IPS DF 4.7 (cell line): ENCODE data around the gene RNF5.
A peak's percentile ranks its signal among the peaks of the same experiment; 100 is the strongest.
"Not testable (repeated sequence)": the region's sequence is repeated elsewhere in the genome, so short reads cannot be mapped to it uniquely, and the experiment has no call there.

Experiments used
- DNase-seq: peaks from one replicate; pipeline ENCODE4 v3.0.0-alpha.2; 2013; ENCODE audit warnings: low spot score; ENCODE audit errors: extremely low read depth

RNF5 gene, protein sequence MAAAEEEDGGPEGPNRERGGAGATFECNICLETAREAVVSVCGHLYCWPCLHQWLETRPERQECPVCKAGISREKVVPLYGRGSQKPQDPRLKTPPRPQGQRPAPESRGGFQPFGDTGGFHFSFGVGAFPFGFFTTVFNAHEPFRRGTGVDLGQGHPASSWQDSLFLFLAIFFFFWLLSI

DNA sequence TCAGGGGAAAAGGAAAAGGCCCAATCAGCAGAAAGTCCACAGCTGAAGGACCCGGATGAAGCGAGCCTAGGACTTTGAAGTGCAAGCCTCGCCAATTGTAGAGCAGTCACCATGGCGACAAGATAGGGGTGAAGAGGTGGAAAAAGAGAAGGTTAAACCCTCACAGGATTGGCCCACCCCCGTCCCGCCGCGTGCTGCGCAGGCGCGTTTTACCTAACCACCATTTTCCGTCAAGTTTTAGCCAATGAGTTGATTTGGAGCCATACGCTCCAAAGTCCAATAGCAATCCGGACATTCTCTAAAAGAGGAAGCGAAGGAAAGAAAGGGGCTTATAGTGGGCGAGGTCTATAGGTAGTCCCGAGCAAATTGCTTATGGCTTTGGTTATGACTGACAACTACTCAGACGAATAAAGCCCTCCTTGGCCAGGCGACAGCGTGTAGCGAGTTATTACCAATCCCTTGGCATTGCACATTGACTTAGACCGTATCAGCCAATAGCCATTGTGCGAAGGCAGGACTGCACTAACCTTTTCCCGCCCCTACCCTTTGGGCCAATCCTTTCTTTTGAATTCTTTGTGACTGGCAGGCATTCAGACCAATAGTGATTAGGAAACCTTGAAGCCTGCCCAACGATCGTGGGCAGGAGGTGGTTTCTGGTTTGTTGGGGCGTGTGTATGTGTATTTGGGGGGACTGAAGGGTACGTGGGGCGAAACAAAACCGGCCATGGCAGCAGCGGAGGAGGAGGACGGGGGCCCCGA lies at the start of gene RNF5:
RNF5 (plus strand) TSS at position 618 of the 759 bp plus-strand sequence; CDS start at position 725, 107 bp downstream.
- DNase-seq: peak; percentile 99

DNA sequence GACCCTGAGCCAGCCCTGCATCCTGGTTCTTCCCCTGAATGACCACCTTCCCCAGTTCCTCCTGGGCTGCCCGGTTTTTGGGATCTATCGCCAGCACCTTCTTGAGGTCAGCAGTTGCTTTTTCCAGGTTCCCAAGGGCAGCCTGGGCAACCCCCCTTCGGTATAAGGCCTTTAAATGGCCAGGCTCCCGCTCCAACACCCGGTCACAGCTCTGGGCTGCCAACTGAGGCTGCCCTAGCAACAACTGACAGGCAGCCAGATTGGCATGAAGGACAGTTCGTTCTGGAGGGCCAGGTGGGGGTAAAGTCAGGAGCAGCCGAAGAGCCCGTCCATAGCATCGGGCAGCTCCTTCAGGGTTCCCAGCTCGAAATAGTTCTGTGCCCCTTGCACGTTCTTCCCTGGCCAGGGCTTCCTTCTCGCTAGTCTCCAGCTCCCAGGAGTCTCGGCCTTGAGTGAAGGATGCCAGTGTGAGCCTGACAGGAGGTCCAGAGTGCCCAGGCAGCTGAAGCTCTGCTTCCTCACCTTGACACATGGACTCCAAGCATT lies 49.4 kb upstream of the RNF5 start:
- DNase-seq: no peak

DNA sequence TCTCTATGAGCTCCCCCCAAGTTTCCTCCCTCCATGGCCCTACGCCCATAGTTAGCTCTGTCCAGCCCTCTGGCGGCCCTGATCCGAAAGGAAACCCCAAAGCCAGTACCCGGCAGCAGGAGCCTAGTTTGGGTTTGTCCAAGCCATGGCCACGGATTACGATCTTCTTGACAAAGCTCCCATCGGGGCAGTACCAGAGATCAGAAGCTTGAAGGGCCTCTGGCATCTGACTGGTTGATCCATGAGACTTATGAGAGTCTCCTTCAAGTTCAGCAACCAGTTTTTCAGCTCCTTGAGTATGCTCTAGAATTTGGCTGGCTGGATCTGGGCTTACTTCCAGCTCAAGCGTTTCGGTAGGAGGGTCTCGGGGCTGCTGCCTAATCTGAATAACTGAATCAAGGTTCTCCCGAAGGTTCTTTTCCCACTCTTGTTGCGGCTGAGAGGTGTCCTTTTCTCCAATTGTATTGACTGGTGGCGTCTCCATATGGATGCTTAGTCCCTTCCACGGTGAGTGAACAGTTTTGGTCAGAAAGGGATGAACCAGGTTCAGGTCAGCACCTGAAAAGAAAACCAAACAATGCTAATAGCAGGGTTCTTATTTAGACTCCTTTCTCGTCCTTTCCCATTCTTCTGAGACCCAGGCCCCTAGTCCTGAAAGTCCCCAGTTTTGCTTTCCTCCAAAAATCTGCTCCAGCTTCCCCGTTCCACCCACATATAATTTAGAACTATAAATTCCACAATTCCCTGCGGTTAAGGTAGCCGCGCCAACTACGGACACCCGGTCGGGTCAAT lies 48.7 kb upstream of the RNF5 start:
- no peak for DNase-seq

DNA sequence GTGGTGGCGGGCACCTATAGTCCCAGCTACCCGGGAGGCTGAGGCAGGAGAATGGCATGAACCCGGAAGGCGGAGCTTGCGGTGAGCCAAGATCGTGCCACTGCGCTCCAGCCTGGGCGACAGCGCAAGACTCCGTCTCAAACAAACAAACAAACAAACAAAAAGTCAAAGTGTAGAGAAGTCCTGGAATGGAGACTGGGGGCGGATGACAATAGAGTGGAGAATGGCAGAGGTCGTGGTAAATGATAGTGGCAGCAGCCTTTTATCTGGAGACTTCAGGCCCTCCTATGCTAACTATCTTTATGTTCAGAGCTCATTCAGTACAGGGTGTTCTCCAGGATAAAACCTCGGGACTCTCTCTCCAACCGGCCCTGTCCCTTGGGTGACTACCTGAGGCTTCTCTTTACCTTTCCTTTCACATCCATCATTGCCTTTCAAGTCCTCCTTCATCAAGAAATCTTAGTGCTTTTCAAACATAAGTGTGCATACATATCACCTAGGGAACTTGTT lies 46.7 kb upstream of the RNF5 start:
- DNase-seq: no peak

DNA sequence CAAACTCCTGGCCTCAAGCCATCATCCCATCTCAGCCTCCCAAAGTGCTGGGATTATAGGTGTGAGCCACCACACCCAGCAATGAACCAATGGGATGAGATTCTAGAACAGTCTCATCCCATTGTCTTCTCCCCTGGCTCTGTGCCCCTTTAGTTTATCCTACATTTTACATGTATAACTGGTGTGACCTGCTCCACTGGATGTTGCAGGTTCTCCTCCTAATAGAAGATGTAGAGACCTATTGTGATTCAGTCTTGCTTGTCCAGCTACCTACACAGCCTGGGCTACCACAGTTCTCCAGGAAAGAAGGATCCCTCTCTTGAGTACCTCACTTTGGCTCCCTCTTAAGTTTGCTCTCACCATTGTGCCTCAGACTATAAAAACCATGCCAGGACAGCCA lies 46.1 kb upstream of the RNF5 start:
- DNase-seq: no peak

DNA sequence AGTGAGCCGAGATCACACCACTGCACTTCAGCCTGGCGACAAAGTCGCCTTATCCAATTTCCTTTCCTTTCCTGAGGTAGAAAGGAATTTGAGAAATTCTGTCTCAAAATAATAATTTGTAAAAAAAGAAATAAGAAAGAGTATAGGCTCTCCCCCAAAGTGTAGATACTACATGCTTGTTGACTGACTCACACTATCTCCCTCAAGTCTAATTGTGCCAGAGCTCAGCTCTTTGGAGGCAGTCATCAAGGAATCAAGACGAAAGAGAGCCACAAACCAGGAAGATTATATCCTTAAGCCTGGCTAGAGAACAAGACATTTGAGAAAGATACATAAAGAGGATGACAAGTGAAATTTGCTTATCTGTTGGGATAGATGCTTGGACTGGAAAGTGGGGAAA lies 44.4 kb upstream of the RNF5 start:
- no peak for DNase-seq

DNA sequence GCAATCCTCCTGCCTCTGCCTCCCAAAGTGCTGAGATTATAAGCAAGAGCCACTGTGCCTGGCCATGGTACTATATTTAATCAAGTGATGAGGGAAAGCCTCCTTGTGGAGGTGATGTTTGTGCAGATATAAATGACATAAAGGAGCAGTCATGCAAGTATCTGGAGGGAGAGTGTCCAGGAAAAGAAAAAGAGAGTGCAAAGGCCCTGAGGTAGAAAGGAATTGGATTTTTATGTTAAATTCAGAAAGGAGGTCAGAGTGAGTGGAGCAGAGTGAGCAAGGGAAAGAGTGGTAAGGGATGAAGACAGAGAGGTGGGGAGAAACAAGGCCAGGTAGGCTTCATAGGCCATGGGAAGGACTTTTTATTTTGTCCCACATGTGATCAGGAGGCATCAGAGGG lies 40.8 kb upstream of the RNF5 start:
- no peak for DNase-seq

DNA sequence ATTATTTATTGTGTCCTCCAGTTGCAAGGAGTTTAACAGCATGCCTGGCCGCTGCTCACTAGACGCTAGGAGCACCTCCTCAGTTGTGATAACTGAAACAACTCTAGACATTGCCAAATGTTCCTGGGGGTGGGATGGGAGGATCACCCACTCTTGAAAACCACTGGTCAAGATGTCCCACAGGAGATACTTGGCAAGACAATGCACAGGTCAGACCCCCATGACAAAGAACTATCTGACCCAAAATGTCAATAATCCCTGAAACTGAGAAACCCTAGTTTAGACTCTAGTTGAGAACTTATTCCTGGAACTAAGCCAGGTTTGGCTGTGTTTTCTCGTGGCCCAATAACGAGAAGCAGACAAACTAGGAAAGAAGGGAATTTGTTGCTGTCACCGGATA lies 38.6 kb upstream of the RNF5 start:
- no peak for DNase-seq

DNA sequence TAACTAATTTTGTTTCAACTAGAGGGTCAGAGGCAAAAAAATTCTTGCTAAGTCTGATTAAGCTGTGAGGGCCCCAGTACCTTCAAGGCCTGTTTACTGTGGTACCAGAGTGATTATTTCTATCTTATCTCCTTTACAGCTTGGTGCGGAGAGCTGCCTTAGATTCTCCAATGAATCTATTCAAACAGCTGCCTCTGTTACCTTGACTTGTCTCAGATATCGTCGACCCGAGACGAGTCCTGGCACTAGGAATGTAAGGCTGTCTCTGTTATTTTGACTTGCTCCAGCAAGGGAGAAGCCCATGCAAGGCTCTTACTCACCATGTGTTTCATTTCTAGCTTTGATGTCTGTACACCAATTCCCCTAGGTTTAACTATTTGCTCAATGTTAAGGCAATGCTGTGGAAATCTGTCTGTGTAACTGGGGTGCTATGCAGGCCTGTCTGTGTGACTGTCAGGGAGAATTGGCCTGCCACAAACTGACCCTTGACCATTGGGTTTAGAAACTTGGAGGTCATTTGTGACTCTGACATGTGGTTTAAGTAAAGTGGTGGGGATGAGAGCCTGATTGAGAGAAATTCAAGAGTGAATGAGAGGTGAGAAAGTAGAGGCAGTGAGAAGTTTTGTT lies 37.7 kb upstream of the RNF5 start:
- no peak for DNase-seq

DNA sequence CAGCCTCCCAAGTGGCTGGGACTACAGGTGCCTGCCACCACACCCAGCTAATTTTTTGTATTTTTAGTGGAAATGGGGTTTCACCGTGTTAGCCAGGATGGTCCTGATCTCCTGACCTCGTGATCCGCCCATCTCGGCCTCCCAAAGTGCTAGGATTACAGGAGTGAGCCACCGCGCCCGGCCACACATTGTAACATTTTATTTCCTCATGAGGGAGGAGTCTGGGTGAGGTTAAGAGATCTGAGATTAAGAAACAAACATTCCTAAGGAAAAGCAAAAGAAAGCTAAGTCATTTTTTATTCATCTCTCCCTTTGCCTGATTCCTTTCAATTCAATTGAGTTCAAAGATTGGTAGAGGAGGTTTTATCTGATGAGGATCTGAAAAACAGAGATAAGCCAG lies 34.0 kb upstream of the RNF5 start:
- DNase-seq: not testable (repeated sequence)

DNA sequence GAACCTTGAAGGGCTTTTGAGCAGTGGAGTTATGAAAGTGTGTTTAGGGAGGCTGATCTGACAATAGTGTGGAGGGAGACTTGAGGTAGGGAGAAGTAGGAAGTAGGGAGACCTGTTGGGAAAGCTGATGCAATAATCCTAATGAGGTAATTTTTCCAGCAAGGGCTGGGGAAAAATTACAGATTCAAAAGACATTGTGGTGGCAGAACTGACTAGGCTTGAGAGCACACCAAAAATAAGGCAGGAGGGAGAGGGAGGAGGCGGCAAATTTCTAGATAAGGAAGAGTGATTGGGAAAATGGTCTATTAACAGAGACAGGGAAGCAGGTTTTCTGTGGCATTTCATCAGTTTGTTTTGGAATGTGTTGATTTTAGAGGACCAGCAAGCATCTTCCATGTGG lies 31.9 kb upstream of the RNF5 start:
- no peak for DNase-seq

DNA sequence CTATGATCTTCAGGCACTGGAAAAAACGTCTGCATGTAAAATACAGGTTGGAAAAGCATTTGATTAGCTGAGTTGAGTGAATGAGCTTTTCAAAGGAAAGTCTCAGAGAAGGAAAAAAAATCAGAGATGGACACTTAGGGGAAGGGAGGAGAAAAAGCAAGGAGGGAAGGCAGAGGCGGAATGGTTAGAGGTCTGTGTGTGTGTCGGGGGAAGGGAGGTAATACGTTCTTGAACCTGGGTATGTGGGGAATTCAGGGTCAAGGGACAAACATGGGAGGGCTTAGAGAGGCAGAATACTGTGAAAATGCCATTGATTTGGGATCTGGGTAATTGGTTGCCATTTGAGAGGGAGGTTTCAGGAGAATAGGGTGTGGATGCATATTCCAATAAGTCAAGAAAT lies 31.5 kb upstream of the RNF5 start:
- DNase-seq: no peak

DNA sequence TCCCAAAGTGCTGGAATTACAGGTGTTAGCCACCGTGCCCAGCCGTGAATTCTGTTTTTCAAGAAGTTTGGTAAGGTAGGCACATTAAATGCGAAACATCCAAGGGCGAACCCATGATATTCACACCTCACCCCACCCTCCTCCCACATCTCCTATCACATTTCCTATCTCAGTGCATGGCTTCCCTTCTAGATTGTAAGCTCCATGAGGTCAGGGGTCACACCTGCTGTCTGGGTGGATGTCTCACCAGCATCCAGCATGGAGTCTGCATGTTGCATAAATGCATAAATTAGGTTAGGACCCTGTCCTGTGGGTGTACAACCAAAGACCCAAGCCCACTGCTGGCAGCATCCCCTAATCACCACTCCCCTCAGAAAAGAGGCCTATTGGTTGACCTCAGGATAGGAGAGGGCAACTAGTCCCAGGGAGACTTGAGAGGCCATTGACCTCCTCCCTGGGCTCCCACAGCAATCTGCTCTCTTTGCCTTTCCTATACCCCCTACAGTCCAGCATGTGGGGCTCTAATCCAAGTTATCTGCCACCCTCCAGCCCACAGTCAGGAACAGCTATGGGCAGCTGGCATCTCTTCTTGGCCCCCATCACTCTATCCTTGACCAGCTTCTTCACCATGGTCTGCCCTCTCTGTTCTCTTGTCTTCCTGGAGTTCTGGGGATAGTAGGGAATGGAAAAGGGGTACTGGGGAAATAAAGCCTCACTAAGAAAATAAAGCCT lies 30.6 kb upstream of the RNF5 start:
- no peak for DNase-seq

DNA sequence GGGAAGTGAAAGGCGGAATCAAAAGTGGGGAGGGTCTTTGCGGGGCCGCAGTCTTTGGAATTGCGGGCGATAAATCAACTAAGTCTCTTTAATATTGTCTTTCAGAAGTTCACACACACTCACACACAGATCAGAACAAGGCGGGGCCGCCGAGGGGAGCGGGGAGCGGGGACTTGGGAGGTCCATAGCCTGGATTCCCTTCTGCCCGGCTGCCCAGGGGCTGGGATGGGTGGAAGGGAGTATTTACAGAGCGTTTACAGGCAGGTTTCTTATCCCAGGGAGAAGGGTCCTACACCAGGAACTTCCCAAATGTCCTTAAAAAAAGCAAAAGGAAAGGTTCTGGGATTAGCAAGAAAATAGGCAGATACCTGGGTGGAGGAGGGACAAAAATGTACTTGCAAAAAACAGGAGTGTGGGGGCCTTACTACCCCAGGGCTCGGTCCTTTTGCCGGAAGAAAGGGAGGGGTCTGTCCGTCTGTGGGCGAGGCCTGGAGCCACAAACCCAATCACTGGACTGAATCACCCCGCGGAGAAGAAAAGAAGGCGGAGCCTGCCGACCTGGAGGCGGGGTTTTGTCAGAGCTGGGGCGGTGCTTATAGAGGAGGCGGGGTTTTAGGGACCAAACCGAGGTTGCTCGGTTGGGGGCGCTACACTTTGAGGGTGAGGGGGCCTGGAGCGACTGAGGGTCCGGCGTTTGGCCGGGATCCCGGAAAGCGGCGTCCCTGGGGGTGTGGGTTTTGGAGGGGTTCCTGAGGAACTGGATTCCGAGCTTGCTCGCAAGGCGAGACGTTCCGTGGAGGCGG lies 29.7 kb upstream of the RNF5 start:
- no peak for DNase-seq

DNA sequence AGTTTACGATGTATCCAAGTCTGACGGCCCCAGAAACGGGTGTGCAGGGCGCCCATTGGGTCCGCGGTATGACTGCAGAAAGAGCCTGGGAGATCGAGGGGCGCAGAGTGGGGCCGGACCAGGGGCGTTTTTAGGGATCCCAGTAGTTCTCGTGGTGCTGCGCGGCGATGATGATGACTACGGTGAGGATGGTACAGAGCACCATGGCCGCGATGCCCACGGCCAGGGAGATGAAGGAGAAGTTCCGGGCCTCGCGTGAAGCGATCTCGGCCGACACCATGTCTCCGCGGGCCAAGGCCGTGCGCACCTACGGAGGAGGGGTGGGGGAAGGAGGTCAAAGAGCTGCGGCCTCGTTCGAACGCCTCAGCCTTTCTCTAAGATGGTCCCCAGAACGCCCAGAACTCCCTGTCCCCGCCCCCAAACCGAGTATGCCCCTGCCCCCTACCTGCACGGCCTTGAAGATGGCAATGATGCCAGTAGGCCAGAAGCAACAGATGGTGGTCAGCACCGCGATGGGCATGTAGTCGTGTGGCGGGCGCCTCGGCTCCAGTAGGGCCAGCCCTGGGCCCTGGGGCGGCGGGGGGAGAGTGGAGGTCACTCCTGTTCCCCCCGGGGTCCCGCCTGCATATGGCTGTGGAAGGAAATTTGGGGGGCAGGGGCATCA lies 29.0 kb upstream of the RNF5 start:
- no peak for DNase-seq

DNA sequence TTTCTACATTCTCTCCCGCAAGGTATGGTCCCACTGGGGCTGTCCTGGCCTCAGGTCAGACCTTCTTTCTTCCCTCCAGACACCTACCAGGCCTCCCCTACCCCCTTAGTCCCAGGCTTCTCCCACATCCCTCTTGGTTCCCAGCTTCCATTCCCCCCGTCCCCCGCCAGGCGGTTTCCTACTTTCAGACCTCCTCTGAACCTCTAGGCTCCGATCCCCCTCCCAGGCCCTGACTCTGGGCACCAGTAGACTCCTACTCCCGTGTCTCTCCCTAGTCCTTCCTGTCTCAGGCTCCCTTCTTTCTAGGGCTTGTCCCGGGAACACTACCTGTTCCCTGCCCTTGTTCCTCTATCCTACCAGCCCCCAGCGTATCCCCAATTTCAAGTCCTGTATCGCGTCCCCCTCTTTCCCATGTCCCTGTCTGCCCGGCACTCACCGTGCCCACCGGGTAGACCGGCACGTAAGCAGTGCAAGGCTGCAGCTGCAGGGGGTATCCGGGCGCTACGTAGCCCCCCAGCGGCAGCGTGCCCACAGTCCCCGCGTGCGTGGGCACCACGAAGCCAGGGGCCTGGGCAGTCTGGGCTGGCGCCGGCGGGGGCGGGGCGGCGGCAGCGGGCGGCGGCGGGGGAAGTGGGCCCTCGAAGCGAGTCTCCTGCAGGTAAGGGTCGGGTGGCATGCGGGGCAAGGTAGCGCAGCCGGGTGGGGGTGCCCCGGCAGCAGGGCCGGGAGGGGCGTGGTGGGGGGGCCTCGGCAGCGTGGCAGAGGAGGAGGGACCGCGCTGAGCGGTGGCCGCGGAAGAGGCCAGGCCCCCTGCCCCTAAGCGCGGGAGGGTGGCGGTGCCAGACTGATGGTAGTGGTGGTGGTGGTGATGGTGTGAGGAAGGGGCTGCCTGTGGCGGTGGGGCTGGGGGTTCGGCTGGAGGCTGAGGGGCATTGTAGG lies 28.0 kb upstream of the RNF5 start:
- no peak for DNase-seq

DNA sequence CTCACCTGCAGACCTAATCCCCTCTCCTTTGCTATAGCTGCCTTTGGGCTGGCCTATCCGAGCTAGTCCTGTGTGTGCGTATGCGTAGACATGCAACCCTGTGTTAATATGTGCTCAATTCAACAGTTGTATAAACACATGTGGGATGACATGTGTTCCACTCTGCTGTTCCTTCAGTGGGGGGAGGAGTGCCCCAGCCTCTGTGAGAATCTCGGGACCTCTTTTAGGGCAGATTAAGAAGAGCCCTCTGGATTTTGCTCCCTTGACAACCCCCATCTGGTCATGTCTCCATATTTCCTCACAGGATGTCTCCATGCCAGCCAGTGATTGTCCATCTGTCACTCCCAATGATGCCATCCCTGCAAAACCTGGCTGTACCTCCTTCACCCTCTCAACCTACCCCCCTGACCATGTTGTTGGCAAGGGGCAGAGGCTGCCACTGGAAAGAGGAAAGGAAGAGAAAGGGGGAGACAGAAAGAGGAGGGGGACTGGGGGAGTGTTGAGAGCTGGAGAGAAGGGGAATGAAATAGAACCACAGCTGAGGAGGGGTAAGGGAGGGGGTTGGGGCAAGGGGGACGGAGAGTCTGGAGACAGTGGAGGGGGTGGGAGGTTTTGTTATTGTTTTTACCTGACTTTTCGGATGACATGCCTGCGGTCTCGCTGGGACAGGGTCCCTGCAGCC lies 26.9 kb upstream of the RNF5 start:
- DNase-seq: no peak
